ENCODE measurements around the gene ARL14EPL.

The ARL14EPL gene

GRCh38 chr5:116013936-116014335 lies 18.3 kb upstream of the ARL14EPL start:
- ChIA-PET CTCF (interaction anchor here (0.6 kb wide), 1 partner anchor 374 kb away, joined by 4 read pairs; no protein-coding TSS in a partner anchor), POLR2A (ENCODE audit: low non-redundant PET) (no interaction called here)
- DNase-seq (ENCODE audit: low spot score) = no peak
- no peak for TF ChIP-seq CTCF (conservative IDR thresholded peaks at IDR 0.05; ENCODE audit: low read depth)
- H3K27ac ChIP-seq = no peak overlapping the region

GRCh38 chr5:116023619-116024018 lies 8.7 kb upstream of the ARL14EPL start:
- ChIA-PET POLR2A (ENCODE audit: low non-redundant PET) (no interaction called here), CTCF (interaction anchor here (0.8 kb wide), 1 partner anchor 407 kb away, joined by 4 read pairs; no protein-coding TSS in a partner anchor)
- no peak overlapping the region for H3K27ac ChIP-seq
- no peak for TF ChIP-seq CTCF (conservative IDR thresholded peaks at IDR 0.05; ENCODE audit: low read depth)
- no peak for DNase-seq (ENCODE audit: low spot score)

GRCh38 chr5:116025866-116026265 lies 6.4 kb upstream of the ARL14EPL start:
- H3K27ac ChIP-seq = no peak overlapping the region
- no peak for TF ChIP-seq CTCF (conservative IDR thresholded peaks at IDR 0.05; ENCODE audit: low read depth)

GRCh38 chr5:116032991-116033390 lies 719 bp downstream of the ARL14EPL start:
- H3K27ac ChIP-seq = no peak overlapping the region
- ChIA-PET CTCF (interaction anchor here (0.6 to 1.2 kb wide), 6 partner anchors 43 to 1724 kb away, joined by 3 to 7 read pairs (median 5); no protein-coding TSS in a partner anchor), POLR2A (ENCODE audit: low non-redundant PET) (no interaction called here)
- no peak for DNase-seq (ENCODE audit: low spot score)
- TF ChIP-seq CTCF (conservative IDR thresholded peaks at IDR 0.05; ENCODE audit: low read depth) = no peak

More at GRCh38 chr5:116025866-116026265, 6.4 kb upstream of the ARL14EPL start:
- no peak for DNase-seq (ENCODE audit: low spot score)
- CTCF ChIA-PET = no interaction called here
- POLR2A ChIA-PET (ENCODE audit: low non-redundant PET) = no interaction called here

GRCh38 chr5:116035123-116035522 lies 2.9 kb downstream of the ARL14EPL start:
- no peak overlapping the region for H3K27ac ChIP-seq
- ChIA-PET CTCF (interaction anchor here (1.5 kb wide), 1 partner anchor 33 kb away, joined by 7 read pairs; no protein-coding TSS in a partner anchor), POLR2A (ENCODE audit: low non-redundant PET) (no interaction called here)
- DNase-seq (ENCODE audit: low spot score) = no peak
- TF ChIP-seq CTCF (conservative IDR thresholded peaks at IDR 0.05; ENCODE audit: low read depth) = no peak

GRCh38 chr5:116037236-116037822 lies 5.1 kb downstream of the ARL14EPL start:
- no peak for DNase-seq (ENCODE audit: low spot score)
- no peak for TF ChIP-seq CTCF (conservative IDR thresholded peaks at IDR 0.05; ENCODE audit: low read depth)
- H3K27ac ChIP-seq = no peak overlapping the region
- CTCF ChIA-PET = no interaction called here
- POLR2A ChIA-PET (ENCODE audit: low non-redundant PET) = no interaction called here

All from RWPE1 (cell line).